Neuronal stem cell (in vitro differentiated cells): Measurements from ENCODE around the gene LSM10. TPM values are rescaled to one million over a fixed set of nuclear protein-coding genes. Genes with fewer than 3 reads are reported as not detected.

Source experiments
- DNase-seq: peaks from one replicate; pipeline ENCODE4 v3.0.0-alpha.2; 2013; ENCODE audit warnings: low spot score
- H2AFZ ChIP-seq: one replicate; pipeline ENCODE4 v1.6.1; 2013; ENCODE audit warnings: mild to moderate bottlenecking, low read length, inconsistent platforms
- H2AK5ac ChIP-seq: 2 replicates; pipeline ENCODE4 v1.6.1; 2013; ENCODE audit warnings: low read depth, mild to moderate bottlenecking, inconsistent platforms, low read length, moderate library complexity, mixed read lengths
- H2BK120ac ChIP-seq: 2 replicates; pipeline ENCODE4 v1.6.1; 2013; ENCODE audit warnings: low read depth, mild to moderate bottlenecking, inconsistent platforms, low read length, moderate library complexity, mixed read lengths
- H2BK12ac ChIP-seq: one replicate; pipeline ENCODE4 v1.6.1; 2013; ENCODE audit warnings: low read length, inconsistent platforms
- H2BK15ac ChIP-seq: 2 replicates; pipeline ENCODE4 v1.6.1; 2013; ENCODE audit warnings: mild to moderate bottlenecking, low read length, inconsistent platforms, mixed read lengths
- H2BK5ac ChIP-seq: one replicate; pipeline ENCODE4 v1.6.1; 2013; ENCODE audit warnings: inconsistent platforms, mild to moderate bottlenecking, low read length, moderate library complexity
- H3K14ac ChIP-seq: one replicate; pipeline ENCODE4 v1.6.1; 2013; ENCODE audit warnings: low read length, inconsistent platforms
- H3K18ac ChIP-seq: 2 replicates; pipeline ENCODE4 v1.6.1; 2013; ENCODE audit warnings: low read length, inconsistent platforms
- H3K23ac ChIP-seq: 2 replicates; pipeline ENCODE4 v1.6.1; 2013; ENCODE audit warnings: low read depth, mild to moderate bottlenecking, mixed read lengths, low read length, inconsistent platforms; ENCODE audit not compliant: poor library complexity
- H3K27ac ChIP-seq: replicated peaks from 3 replicates; pipeline ENCODE4 v1.5.1; 2013; ENCODE audit warnings: low read length, inconsistent platforms
- H3K27me3 ChIP-seq, 3 experiments: 2 replicates each; pipeline ENCODE4 v1.6.1; 2013; ENCODE audit warnings: low read length in 3 of 3, mild to moderate bottlenecking in 2 of 3, inconsistent platforms in 1 of 3, low read depth in 1 of 3, mixed read lengths in 1 of 3, moderate library complexity in 1 of 3; ENCODE audit not compliant: control insufficient read depth in 3 of 3, insufficient read depth in 3 of 3
- H3K36me3 ChIP-seq, 2 donors: replicated peaks in 1 of 2; 2 replicates each; pipeline ENCODE4 v1.6.1; 2013; ENCODE audit warnings: low read length in 2 of 2; ENCODE audit not compliant: control insufficient read depth in 2 of 2, insufficient read depth in 2 of 2
- H3K4ac ChIP-seq: 2 replicates; pipeline ENCODE4 v1.6.1; 2013; ENCODE audit warnings: inconsistent platforms, mild to moderate bottlenecking, low read length, moderate library complexity
- H3K4me1 ChIP-seq, 2 donors: 1 replicate in 1 of 2; 2 replicates in 1 of 2; pipeline ENCODE4 v1.6.1; 2013; ENCODE audit warnings: low read length in 2 of 2, low read depth in 1 of 2; ENCODE audit not compliant: control insufficient read depth in 2 of 2, insufficient read depth in 1 of 2
- H3K4me2 ChIP-seq: one replicate; pipeline ENCODE4 v1.6.1; 2013; ENCODE audit warnings: mild to moderate bottlenecking, low read length, inconsistent platforms; ENCODE audit not compliant: insufficient read depth, poor library complexity, severe bottlenecking
- H3K4me3 ChIP-seq, 2 donors: 2 replicates each; pipeline ENCODE4 v1.5.1; 2013; ENCODE audit warnings: low read length in 2 of 2, mild to moderate bottlenecking in 2 of 2, inconsistent platforms in 1 of 2, moderate library complexity in 1 of 2
- H3K79me1 ChIP-seq: one replicate; pipeline ENCODE4 v1.6.1; 2013; ENCODE audit warnings: low read depth, mild to moderate bottlenecking, inconsistent platforms, low read length, moderate library complexity
- H3K9ac ChIP-seq: one replicate; pipeline ENCODE4 v1.6.1; 2013; ENCODE audit warnings: mild to moderate bottlenecking, low read depth, low read length, inconsistent platforms; ENCODE audit not compliant: poor library complexity
- H3K9me3 ChIP-seq, 2 donors: replicated peaks in 1 of 2; 2 replicates each; pipeline versions ENCODE3 to v1.6.1; 2013; ENCODE audit warnings: low read length in 2 of 2, mild to moderate bottlenecking in 2 of 2, inconsistent platforms in 1 of 2, low read depth in 1 of 2, mixed read lengths in 1 of 2, moderate library complexity in 1 of 2; ENCODE audit not compliant: control insufficient read depth in 2 of 2, insufficient read depth in 1 of 2
- H4K8ac ChIP-seq: one replicate; pipeline ENCODE4 v1.6.1; 2013; ENCODE audit warnings: low read depth, mild to moderate bottlenecking, inconsistent platforms, low read length, moderate library complexity
- H4K91ac ChIP-seq: one replicate; pipeline ENCODE4 v1.6.1; 2013; ENCODE audit warnings: low read length, low read depth, mild to moderate bottlenecking, inconsistent platforms; ENCODE audit not compliant: poor library complexity
- WGBS, 2 donors: extraction: QIAGEN DNeasy Blood & Tissue Kit; methylation state at CpG; one replicate each; pipeline ENCODE4 v1.1.7; 2013; ENCODE audit warnings: missing lambda C conversion rate in 2 of 2, mixed read lengths in 1 of 2; ENCODE audit not compliant: insufficient read length in 2 of 2, insufficient replicate concordance in 1 of 2; ENCODE audit errors: extremely low coverage in 2 of 2; 5-methylcytosine and 5-hydroxymethylcytosine counted together
- polyA plus RNA-seq, 2 experiments: library from polyadenylated mRNA; stranded (reverse); fragments of 200-250 nt; gene quantifications; one replicate each; pipeline ENCODE4 v1.2.3, GENCODE V29; 2013

LSM10 gene
- 46.9 TPM for polyA plus RNA-seq (2013, experiment 1 of 2)
- 46.5 TPM for polyA plus RNA-seq (2013, experiment 2 of 2)

- H3K36me3 ChIP-seq = peaks cover 13 to 19% of the 10 kb centered on the region in 2 donors
- no peaks in the 10 kb centered on the region for H3K9me3 ChIP-seq
- H4K91ac ChIP-seq = no peak within 1 kb of the TSS
- peak within 1 kb of the TSS; percentile 95 for H3K4me2 ChIP-seq
- H4K8ac ChIP-seq = no peak within 1 kb of the TSS
- H2BK5ac ChIP-seq = peak within 1 kb of the TSS; percentile 19
- no peak within 1 kb of the TSS for H3K4ac ChIP-seq
- peaks cover 0 to 2% (median 0%) of the 10 kb centered on the region in 3 experiments for H3K27me3 ChIP-seq
- peak within 1 kb of the TSS; percentile 86 for H2AK5ac ChIP-seq
- H3K27ac ChIP-seq = peak within 1 kb of the TSS; percentile 58
- peaks cover 5 to 9% of the 10 kb centered on the region in 2 donors for H3K4me1 ChIP-seq
- peak; percentile 93 for DNase-seq
- H3K18ac ChIP-seq = peak within 1 kb of the TSS; percentile 95
- peak within 1 kb of the TSS; percentile 100 for H3K23ac ChIP-seq
- peak within 1 kb of the TSS; percentile 90 for H2AFZ ChIP-seq
- H3K79me1 ChIP-seq = peaks cover 11% of the 10 kb centered on the region
- peak within 1 kb of the TSS; percentile 84 for H3K14ac ChIP-seq
- peak within 1 kb of the TSS; percentile 30 for H2BK12ac ChIP-seq
- peak within 1 kb of the TSS; percentile 82 to 92 for H3K4me3 ChIP-seq
- no CpG with 5 or more reads among the region's 60 CpGs for WGBS, 2 donors
- peak within 1 kb of the TSS; percentile 63 for H2BK15ac ChIP-seq
- no peak within 1 kb of the TSS for H2BK120ac ChIP-seq
- peak within 1 kb of the TSS; percentile 94 for H3K9ac ChIP-seq
Observed at GRCh38 chr1:36397378-36398230, at the start of gene LSM10. Gene LSM10 (minus strand): TSS chr1:36397908. CDS start chr1:36394129, 3,779 bp downstream.

- H2AK5ac ChIP-seq = no peak overlapping the region
- DNase-seq = no peak
- no peak overlapping the region for H3K4ac ChIP-seq
- H4K91ac ChIP-seq = no peak overlapping the region
- no peak overlapping the region for H3K27ac ChIP-seq
- no peak overlapping the region for H3K4me2 ChIP-seq
- no peak overlapping the region for H2BK5ac ChIP-seq
- H3K36me3 ChIP-seq = no peaks in the 10 kb centered on the region
- H2BK12ac ChIP-seq = no peak overlapping the region
- no peak overlapping the region for H2BK120ac ChIP-seq
- no peak overlapping the region for H3K14ac ChIP-seq
- no peak overlapping the region for H4K8ac ChIP-seq
- H3K4me1 ChIP-seq = peaks cover 2 to 5% of the 10 kb centered on the region in 2 donors
- no peaks in the 10 kb centered on the region for H3K9me3 ChIP-seq
- no peaks in the 10 kb centered on the region for H3K27me3 ChIP-seq
- no peak overlapping the region for H3K23ac ChIP-seq
- no peak overlapping the region for H2AFZ ChIP-seq
- no peak overlapping the region for H3K4me3 ChIP-seq
- no peak overlapping the region for H2BK15ac ChIP-seq
- H3K79me1 ChIP-seq = no peaks in the 10 kb centered on the region
- H3K18ac ChIP-seq = no peak overlapping the region
- no peak overlapping the region for H3K9ac ChIP-seq
Observed at GRCh38 chr1:36447450-36447849, 49.7 kb upstream of the LSM10 start.

GRCh38 chr1:36446746-36447145 is 49.0 kb upstream of the LSM10 start:
- H3K36me3 ChIP-seq = no peaks in the 10 kb centered on the region
- H2BK15ac ChIP-seq = no peak overlapping the region
- no peak overlapping the region for H3K4me3 ChIP-seq
- no peaks in the 10 kb centered on the region for H3K9me3 ChIP-seq
- no peak overlapping the region for H4K8ac ChIP-seq
- H3K4ac ChIP-seq = no peak overlapping the region
- no peaks in the 10 kb centered on the region for H3K27me3 ChIP-seq
- no peak overlapping the region for H2BK120ac ChIP-seq
- WGBS, 2 donors = no CpG with 5 or more reads among the region's 5 CpGs
- H2AFZ ChIP-seq = no peak overlapping the region
- H4K91ac ChIP-seq = no peak overlapping the region
- no peak for DNase-seq
- peaks cover 2 to 5% of the 10 kb centered on the region in 2 donors for H3K4me1 ChIP-seq
- H3K79me1 ChIP-seq = no peaks in the 10 kb centered on the region
- no peak overlapping the region for H3K23ac ChIP-seq
- H3K14ac ChIP-seq = no peak overlapping the region
- no peak overlapping the region for H2AK5ac ChIP-seq
- H3K9ac ChIP-seq = no peak overlapping the region
- H3K27ac ChIP-seq = no peak overlapping the region
- H3K4me2 ChIP-seq = no peak overlapping the region
- H2BK5ac ChIP-seq = no peak overlapping the region
- no peak overlapping the region for H2BK12ac ChIP-seq
- H3K18ac ChIP-seq = no peak overlapping the region

GRCh38 chr1:36446271-36446670 is 48.6 kb upstream of the LSM10 start:
- Histone ChIP-seq H4K91ac (no peak overlapping the region), H2BK12ac (no peak overlapping the region), H3K36me3 (no peaks in the 10 kb centered on the region), H3K79me1 (no peaks in the 10 kb centered on the region), H3K9ac (no peak overlapping the region), H3K14ac (no peak overlapping the region), H2AFZ (no peak overlapping the region), H3K4me2 (no peak overlapping the region), H3K9me3 (no peaks in the 10 kb centered on the region), H2AK5ac (no peak overlapping the region), H3K23ac (no peak overlapping the region), H2BK120ac (no peak overlapping the region), H2BK5ac (no peak overlapping the region), H3K4me1 (peaks cover 2 to 5% of the 10 kb centered on the region in 2 donors), H4K8ac (no peak overlapping the region), H3K27me3 (no peaks in the 10 kb centered on the region), H2BK15ac (no peak overlapping the region), H3K4ac (no peak overlapping the region), H3K27ac (no peak overlapping the region), H3K18ac (no peak overlapping the region), H3K4me3 (no peak overlapping the region)
- DNase-seq = no peak
- no CpG with 5 or more reads among the region's 8 CpGs for WGBS, 2 donors
